Ramos (cell line): ENCODE data around the gene BRD9.
"Not testable (repeated sequence)": the region's sequence is repeated elsewhere in the genome, so short reads cannot be mapped to it uniquely, and the experiment has no call there.

Source experiments
- in situ Hi-C: fragments of 300-500 bp; cut with MboI; formaldehyde crosslinking; loops from one replicate; pipeline ENCODE4 v1.14.3; 2022; ENCODE audit warnings: low sequenced_read_pairs; ENCODE audit not compliant: unreplicated experiment

Gene BRD9

DNA sequence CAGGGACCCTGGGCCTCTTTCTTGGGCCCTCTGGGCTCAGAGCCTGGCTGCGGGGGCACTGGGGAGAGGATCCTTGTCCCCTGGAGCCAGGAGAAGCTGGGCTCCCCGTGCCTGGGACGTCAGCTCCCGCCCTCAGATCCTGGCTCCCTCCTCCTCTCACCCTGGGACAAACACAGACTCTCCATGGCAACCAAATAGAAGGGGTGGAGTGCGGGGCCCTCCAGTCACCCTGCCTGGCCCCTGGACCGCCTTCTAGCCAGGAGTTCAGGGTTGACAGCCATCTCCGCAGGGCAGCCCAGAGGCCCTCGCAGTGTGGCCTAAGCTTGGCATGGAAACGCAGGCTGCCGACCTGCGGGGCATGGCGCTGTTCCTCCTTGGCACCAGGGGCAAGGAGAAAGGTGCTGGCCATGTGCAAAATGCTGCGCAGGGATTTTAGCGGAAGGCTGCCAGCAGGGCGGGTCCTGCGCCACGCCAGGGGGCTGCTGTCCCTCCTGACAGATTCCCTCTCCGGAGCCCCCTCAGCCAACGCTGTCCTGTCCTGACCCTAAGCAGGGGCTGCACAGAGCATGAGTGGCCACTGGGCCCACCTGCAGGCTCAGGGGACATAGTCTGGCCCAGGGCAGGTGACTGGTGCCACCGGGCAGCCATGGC lies 42.8 kb downstream of the BRD9 start:
- in situ Hi-C loops, result no loop called here

DNA sequence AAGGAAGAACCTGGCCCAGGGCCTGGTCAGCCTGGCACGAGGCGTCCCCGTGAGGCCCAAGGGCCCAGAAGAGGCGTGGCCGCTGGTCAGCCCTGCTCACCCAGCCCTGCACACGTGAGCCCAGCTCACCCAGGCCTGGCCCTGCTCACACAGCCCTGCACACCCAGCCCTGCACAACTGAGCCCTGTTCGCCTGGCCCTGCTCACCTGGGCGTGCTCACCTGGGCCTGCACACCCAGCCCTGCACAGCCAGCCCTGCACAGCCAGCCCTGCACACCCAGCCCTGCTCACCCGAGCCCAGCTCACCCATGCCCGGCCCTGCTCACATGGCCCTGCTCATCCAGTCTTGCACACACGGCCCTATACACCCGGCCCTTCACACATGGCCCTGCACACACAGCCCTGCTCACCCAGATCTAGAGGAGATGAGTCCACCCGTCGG lies 43.9 kb downstream of the BRD9 start:
- in situ Hi-C loops, result no loop called here

DNA sequence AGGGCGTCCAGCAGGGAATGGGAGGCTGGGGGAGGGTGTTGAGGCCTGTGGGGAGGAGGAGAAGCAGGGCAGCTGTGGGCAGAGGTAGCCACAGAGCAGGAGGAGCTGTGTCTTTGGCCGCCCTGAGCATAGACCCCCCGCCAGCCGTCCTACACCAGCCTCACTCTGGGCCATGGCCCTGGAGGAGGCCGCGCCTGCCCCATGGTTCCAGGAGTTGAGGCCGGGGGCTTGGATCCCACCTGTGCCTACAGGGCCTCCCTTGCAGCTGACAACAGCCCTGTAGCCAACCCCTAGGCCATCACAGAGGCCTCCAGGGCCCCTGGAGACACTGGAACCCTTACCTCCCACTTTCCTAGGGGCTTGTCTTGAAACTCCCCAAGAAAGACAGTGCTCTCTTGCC lies 44.9 kb downstream of the BRD9 start:
- in situ Hi-C loops, result not testable (repeated sequence)

DNA sequence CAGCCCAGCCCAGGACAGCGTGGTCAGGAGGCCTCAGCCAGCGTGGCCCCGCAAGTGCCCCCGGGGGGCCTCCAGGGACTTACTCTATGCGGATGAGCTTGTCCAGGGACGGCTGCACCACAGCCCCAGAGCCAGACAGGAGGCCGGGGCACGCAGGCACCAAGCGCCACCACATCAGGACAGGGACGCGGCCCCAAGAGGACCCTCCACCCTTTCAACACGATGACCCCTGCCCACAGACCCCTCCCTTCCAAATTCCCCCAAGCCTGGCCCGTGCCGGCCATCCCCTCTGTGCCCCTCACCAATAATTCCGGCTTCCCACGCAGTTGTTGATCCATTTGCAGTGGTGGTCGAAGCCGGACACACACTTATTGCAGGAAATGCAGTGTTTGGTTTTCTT lies 45.4 kb downstream of the BRD9 start:
- in situ Hi-C loops, result not testable (repeated sequence)

DNA sequence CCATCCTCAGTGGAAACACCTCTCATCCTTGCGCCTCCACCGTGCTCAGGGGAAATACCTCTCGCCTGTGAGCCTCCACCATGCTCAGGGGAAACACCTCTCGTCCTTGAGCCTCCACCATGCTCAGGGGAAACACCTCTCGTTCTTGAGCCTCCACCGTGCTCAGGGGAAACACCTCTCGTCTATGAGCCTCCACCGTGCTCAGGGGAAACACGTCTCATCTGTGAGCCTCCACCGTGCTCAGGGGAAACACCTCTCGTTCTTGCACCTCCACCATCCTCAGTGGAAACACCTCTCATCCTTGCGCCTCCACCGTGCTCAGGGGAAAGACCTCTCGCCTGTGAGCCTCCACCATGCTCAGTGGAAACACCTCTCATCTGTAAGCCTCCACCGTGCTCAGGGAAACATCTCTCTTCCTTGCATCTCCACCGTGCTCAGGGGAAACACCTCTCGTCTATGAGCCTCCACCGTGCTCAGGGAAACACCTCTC lies 46.0 kb downstream of the BRD9 start:
- in situ Hi-C loops, result not testable (repeated sequence)

DNA sequence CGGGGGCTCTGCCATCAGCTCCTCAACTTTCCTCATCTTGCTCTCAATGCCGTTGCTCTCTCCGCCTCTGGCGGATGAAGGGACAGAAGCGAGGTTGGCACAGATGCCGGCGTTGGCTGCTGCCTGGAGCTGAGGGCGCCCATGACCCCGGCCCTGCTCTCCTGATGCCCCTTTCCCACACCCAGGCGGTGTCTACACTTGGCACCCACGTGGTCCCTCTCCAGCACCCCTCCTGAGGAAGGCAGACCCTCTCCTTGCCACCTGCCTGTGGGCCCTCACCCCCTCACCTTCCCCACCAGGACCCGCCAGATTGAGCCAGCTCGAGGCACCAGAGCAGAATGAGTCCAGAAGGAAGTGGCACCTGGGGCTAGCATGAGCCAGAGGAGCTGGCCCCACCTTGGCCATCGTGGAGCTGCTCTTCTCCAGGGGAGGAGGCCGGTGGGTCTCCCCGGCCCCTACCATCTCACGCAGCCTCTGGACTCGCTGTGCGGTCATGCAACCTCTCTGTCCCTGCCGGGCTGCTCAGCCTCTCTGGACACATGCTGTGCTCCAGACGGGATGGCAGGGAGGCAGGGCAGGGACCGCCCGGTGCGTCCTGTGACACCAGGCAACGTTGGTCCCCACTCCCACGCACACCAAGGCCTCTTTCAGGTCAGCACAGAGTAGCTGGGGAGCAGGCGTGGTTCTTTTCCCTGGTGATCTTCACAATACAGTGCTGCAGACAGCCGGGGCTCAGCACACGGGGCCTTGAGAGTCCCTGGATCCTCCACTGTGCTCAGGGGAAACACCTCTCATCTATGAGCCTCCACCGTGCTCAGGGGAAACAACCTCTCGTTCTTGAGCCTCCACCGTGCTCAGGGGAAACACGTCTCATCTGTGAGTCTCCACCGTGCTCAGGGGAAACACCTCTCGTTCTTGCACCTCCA lies 46.7 kb downstream of the BRD9 start:
- in situ Hi-C loops, result not testable (repeated sequence)

DNA sequence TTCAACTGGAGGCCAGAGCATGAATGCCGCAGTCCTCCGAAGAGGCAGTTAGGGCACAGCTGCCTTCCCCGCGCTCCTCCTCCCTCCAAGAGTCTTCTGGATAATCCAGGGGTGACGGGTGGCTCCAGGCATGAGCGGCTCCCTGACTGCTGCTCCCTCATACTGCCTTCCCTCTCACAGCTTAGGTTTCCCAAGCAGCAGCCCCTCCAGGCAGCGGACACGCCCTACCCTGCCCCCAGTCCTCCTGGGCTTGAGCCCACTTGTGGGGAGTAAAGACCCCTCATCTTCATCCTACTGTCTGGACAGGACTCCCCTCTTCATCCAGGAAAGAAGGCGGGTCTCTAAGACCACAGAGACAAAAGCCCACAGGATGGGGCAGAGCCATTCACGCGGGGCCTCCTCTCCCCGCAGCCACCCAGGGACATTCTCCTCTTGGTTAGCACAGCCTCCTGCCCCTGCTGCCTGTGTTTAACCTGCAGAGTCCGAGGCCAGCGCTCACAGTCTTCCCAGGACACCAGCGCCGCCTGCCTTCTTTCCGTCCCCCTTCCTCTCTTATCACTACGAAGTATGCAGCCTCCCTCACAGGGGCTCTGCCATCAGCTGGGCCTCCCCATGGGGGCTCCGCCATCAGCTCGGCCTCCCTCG lies 47.4 kb downstream of the BRD9 start:
- in situ Hi-C loops, result not testable (repeated sequence)

DNA sequence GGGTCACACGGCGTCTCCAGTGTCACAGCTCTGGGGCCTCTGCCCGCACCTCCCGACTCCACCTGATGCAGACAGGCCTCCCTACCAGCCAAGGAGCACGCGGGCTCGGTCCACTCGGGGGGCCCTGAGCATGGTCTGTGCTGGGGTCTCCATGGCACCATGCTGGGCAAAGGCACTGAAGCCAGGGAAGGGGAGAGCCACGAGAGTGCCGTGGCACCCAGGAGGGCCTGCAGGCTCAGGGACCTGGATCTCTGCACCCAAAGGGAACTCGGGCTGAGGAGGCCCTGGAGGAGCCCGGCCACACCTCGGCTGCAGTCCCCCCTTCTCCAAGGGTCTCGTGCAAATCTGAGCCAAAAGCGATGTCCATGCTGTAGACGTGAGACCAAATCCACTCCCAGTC lies 48.2 kb downstream of the BRD9 start:
- in situ Hi-C loops, result not testable (repeated sequence)

DNA sequence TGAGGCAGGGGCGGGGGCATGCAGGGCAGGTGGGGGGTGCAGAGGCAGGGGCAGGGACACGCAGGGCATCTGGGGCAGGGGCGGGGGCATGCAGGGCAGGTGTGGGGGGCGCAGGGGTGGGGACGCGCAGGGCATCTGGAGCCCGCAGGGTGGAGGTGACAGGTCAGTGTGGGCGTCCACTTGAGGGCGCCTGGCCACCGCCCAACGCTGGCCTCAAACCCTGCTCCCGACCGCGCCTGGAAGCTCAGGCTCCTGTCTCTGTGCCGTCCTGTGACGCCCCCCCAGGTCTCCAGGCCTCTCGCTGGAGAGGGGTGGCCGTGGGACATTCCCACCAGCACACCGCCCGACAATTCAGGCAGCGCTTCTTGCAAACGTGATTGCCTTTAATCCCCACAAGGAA lies 48.7 kb downstream of the BRD9 start:
- in situ Hi-C loops, result not testable (repeated sequence)

DNA sequence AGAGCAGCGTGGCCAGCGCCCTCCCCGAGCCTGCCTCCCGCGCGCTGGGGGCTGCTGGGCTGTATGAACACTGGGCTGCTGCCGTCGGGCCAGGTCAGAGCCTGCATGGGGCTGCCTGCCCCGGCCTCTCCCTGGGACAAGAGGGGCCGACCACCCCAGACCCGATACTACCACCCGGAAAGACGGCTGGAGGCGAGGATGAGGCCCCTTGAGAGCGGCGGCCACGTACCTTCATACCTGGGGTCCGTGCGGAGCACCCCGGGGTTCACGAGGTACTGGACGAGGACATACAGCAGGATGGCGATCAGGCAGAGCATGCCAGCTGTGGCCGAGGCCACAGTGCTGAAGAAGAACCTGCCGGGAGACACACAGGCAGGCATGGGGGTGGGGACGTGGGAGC lies 49.2 kb downstream of the BRD9 start:
- in situ Hi-C loops, result not testable (repeated sequence)

DNA sequence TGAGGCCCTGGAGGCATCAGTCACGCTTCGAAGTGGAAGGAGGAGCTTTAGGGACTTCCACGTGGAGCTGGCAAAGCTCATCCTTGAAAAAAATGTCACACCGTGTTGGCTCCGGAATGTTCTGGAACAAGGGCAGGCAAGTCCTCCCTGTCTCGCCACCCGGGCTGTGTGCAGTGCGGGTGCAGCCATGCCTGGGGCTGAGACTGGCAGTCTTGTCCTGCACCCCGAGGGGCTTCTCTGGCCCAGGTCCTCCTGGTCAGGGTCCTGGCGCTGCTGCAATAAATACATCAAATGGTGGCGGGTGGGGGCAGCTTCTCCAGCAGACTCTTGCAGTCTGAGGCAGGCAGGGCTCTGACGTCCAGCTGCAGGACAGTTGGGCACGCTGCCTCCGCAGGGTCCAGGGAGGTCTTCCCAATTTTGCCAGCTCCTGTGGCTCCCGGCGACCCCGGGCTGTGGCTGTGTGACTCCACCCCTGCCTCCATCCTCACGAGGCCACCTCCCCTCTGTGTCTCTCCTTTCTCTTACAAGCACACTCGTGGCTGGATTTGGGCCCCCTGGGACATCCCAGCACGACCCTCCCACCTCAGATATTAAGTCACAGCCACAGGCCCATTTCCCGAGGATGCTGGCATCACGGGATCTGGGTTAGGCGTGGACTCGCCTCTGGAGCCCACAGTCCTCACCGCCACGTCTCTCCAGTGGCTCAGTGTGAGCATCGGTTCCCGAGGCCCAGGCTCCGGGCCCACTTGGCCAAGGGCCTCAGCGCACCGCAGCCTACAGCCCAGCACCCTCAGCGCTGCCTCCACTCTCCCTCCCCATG lies 50.0 kb downstream of the BRD9 start:
- in situ Hi-C loops, result not testable (repeated sequence)

DNA sequence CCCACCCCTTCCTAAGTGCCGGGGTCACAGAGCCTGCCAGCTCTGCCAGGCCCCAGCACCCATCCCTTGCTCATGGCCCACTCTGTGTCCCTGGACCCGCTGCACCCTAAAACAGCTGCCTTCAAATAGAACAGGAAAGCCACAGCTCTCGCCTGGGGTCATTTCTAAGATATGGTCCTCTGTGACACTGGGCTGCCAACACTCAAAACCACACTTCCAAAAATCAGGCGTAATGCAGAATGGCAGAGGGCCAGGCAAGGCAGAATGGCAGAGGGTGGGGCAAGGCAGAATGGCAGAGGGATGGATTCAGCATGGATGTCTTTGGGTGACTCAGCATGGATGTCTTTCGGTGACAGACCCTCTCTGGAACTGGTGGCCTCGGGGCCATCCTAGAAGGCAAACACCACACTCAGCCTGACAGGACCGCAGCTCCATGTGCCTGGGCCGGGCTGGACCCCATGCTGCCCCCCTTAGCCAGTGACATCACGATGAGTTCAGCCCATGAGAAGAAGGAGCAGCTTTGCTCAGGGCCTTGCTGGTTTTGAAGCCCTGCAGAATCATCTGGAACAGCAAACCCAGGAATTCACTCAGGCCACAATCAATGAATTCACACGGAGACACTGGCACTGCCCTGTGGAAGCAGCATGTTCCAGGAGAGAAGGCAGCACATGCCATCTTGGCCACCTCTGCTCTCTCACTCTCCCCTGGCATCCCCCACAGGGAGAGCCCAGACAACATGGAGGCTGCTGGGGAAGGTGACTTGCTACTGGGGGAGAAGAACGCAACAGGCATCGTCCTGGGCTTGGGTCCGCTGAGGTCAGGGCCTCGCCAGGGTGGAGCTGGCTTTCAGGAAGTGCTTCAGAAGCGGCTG lies 50.8 kb downstream of the BRD9 start:
- in situ Hi-C loops, result not testable (repeated sequence)

DNA sequence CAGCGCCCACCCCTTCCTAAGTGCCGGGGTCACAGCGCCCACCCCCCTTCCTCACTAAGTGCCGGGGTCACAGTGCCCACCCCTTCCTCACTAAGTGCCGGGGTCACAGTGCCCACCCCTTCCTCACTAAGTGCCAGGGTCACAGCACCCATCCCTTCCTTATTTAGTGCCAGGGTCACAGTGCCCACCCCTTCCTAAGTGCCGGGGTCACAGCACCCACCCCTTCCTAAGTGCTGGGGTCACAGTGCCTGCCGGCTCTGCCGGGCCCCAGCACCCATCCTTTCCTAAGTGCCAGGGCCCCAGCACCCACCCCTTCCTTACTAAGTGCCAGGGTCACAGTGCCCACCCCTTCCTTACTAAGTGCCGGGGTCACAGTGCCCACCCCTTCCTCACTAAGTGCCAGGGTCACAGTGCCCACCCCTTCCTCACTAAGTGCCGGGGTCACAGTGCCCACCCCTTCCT lies 51.6 kb downstream of the BRD9 start:
- in situ Hi-C loops, result not testable (repeated sequence)

DNA sequence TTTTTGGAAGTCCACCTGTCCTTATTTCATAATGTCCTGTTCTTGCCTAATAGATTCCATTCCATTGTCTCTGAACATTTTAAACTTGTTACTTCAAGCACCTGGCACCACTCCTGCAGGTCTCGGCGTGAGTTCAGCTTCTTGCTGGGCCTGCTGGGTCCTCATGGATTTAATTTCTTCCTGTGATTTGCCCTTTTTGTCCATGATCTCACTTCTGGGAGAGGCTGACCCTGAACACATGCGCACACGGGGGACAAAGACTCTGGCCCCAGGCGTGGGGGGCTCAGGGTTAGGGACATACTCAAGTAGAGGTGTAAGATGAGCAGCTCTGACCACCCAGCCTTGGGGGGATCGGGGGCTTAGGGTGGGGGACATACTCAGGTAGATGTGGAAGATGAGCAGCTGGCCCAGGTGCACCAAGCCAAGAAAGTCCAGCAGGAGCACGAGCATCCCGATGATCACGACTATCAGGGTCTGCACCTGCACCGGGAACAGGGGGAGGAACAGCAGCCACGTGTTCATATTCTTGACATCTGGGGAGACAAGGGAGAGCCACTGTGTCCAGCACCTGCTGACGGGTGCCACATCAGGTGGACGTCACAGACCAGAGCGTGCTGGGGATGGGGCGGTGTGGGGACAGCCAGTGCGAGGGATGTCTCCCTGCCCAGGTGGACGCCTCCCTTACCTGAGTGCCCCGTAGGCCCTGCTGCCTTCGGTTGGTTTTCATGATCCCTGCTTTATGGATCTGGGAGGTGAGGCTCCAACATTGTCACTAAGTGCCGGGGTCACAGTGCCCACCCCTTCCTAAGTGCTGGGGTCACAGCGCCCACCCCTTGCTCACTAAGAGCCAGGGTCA lies 52.3 kb downstream of the BRD9 start:
- in situ Hi-C loops, result not testable (repeated sequence)

DNA sequence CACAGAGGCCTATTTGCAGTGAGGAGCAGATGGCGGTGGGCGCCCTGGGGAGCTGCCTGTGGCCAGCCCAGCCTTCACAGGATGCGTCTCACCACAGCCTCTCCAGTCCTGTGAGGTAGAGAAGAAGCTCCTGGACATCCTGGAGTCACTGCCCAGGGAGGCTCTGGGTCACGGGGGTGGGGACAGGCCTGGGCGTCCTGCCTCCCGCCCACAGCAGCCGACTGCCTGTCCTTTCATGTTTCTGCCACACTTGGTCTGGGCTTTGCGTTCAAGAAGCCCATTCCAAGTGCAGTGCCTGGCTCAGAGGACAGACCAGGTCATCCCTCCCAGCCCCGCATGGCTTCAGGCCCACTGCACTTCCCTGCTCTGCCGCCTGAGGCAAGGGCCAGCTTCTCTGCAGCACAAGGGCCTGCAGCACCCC lies 54.2 kb downstream of the BRD9 start:
- in situ Hi-C loops, result not testable (repeated sequence)

DNA sequence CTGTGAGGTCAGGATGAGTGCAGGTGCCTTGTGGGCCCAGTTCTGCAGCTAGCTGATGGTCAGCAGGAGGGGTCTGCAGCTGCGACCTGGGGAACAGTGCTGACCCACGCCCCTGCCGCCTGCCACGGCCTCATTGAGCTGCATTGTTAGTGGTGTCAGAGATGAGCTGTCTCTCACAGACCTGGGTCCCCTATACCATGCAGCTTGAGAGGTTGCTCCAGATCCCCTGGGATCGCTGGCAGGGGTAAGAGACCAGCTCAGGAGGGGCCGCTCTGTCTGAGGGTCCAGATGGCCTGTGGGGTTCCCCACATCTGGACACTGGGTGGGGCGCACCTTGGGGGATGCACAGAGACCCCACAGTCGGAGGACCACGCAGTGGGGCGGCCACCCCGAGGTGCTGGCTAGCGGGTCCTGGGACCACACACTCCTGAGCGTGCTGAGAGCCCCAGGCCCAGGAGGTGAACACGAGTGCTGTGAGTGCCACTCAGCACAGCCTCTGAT lies 54.9 kb downstream of the BRD9 start:
- in situ Hi-C loops, result not testable (repeated sequence)

DNA sequence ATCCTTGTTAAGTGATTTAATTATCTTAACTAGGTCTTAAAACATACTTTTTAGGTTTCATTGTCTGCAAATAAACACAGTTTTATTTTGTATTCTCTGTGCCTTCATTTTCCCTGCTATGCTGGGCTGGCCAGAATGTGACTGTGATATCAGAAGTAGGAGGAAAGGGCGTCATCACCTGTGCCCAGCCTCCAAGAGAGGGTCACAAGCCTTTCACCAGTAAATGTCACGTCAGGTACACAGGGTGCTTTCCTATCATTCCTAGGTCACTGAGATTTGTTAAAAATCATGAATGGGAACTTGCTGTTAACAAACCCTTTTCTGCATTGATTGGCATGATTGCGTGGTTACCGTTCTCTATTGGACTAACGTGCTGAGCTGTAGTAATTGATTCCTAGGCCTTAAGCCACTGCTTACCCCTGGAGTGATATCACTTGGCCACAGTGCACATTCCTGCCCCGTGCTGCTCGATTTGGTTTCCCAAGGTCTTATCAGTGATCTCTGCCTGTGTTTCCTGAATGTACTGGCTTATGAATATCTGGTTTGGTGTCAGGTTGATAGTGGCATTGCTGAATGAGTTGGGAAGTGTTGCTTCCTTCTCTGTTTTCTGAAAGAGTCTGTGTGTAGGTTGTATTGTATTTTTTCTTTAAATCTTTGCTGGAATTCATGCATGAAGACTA lies 56.5 kb downstream of the BRD9 start:
- in situ Hi-C loops, result not testable (repeated sequence)
